ENCODE data around the gene GALNT11.

The GALNT11 gene

DNA sequence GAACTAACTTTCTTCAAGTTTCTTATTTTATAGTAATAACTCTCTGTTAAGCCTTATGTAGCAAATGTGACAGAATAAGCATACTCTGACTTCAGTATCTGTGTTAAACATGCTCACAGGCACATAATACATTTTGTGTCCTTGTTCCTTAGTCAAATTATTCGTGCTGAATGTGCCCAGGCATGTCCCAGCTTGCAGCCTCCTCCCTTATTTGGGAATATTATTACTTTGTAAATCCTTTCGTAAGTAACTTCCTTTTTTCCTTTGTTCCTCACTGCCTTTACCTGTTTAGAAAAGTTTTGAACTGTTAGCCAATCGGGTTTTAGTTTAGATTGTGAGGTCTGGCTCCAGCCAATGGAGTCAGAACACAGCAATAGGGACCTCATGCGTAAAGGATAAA, 46.9 kb downstream of the GALNT11 start:
- TF ChIP-seq CTCF (IDR thresholded peaks at IDR 0.05): no peak

- TF ChIP-seq CTCF (IDR thresholded peaks at IDR 0.05): no peak
Observed at GRCh38 chr7:152073352-152073751, 47.9 kb downstream of the GALNT11 start.

- no peak for TF ChIP-seq CTCF (IDR thresholded peaks at IDR 0.05)
Observed at GRCh38 chr7:152074673-152075072, 49.2 kb downstream of the GALNT11 start.

DNA sequence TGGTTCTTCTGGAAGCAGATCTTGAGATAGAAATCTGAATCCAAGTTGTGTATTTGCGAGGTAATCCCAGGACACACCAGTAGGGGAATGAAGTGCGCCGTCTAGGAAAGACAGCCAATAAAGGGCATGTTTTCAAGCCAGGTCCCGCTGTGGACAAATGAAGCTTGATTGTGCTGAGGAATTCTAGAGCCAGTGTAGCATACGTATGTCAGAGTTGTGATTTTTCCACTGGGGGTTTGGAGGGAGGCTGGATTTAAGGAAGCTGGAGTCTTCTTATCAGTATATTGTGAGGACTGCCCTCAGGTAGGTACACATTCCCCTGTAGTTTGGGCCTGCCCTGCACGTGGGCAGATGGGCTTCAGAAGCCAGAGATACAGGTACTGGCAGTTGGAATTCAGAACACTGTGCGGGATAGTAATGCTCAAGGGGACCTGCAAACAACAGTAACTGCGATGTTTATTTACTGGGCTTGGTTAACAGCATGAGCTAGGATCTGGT, 50.9 kb downstream of the GALNT11 start:
- TF ChIP-seq CTCF (IDR thresholded peaks at IDR 0.05): peak; percentile 69

GRCh38 chr7:152076940-152077933, 51.8 kb downstream of the GALNT11 start:
- TF ChIP-seq CTCF (IDR thresholded peaks at IDR 0.05): no peak

DNA sequence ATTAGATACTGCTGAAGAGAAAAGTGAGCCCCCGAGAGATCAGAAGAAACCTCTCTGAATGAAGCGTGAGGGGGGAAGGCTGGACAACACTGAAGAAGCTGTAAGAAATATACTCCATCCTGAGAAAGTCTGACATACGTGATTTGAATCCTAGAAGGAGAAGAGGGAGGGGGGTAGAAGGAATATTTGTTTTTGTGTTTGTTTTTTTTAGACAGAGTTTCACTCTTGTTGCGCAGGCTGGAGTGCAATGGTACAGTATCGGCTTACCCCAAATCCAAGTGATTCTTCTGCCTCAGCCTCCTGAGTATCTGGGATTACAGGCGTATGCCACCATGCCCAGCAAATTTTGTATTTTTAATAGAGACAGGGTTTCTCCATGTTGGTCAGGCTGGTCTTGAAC, 52.6 kb downstream of the GALNT11 start:
- no peak for TF ChIP-seq CTCF (IDR thresholded peaks at IDR 0.05)

- TF ChIP-seq CTCF (IDR thresholded peaks at IDR 0.05): no peak
Observed at GRCh38 chr7:152078786-152079185, 53.3 kb downstream of the GALNT11 start.

All from LNCAP (cell line).